ENCODE results near the gene SMIM8. TPM values are rescaled to one million over a fixed set of nuclear protein-coding genes. Genes with fewer than 3 reads are reported as not detected.

The SMIM8 gene
- total and polyA plus RNA-seq, 2 of the 4 experiments (the other 2 are of a cell fraction): 2.7 to 3.6 TPM

DNA sequence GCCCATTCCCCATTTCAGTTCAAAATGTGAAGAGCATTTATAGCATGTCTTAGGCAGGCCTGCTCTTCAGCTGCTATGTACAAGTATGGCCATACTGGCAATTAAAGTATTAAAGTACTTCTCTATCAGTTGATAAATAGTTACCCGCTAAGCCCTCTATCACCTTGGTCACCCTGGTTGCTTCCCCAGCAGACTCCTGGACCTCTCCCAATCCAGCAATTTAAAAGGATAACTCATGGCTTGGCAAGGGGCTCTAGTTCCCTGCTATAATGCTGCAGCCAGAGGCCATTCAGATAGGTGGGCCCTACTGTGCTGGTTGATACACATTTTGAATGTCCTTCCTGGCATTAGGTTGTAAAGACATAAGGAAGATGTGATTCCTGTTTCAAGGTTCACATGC, 29.2 kb downstream of the SMIM8 start:
- CTCF ChIA-PET: no interaction called here
- H2AK5ac ChIP-seq (ENCODE audit: low read depth, low read length): no peak overlapping the region
- no peaks in the 10 kb centered on the region for H3K4me1 ChIP-seq (ENCODE audit: control insufficient read depth, insufficient read depth, low read length)
- in situ Hi-C loops (cut with MboI; ENCODE audit: low sequenced_read_pairs): no loop called here
- H3K9me1 ChIP-seq (ENCODE audit: insufficient read depth, low read length): 0 out of 2 replicates have a peak, but pooled peaks cover 3% of the 10 kb centered on the region
- H3K9ac ChIP-seq (ENCODE audit: low read depth, low read length): no peak overlapping the region
- H4K91ac ChIP-seq (ENCODE audit: insufficient read depth, low read depth, low read length): no peak overlapping the region
- dilution Hi-C loops (cut with HindIII; ENCODE audit: low sequenced_read_pairs, unreplicated experiment): no loop called here
- no peak for ATAC-seq (ENCODE audit: low read depth)
- H4K5ac ChIP-seq (ENCODE audit: low read depth, low read length): no peak overlapping the region
- intact Hi-C loops (cut with micrococcal nuclease): no loop called here
- TF ChIP-seq CTCF (conservative IDR thresholded peaks at IDR 0.05; ENCODE audit: low read depth, low read length) (no peak), MAZ (IDR thresholded peaks at IDR 0.05; ENCODE audit: borderline replicate concordance, low read depth, low read length) (no peak), CEBPB (IDR thresholded peaks at IDR 0.05; ENCODE audit: low read depth, low read length) (no peak), FOS (IDR thresholded peaks at IDR 0.05; ENCODE audit: low read depth, low read length) (no peak), MXI1 (IDR thresholded peaks at IDR 0.05; ENCODE audit: borderline replicate concordance, low read depth, low read length) (no peak), RFX5 (IDR thresholded peaks at IDR 0.05; ENCODE audit: low read depth, low read length) (no peak), SMC3 (IDR thresholded peaks at IDR 0.05; ENCODE audit: low read depth, low read length) (no peak), MAFK (IDR thresholded peaks at IDR 0.05; ENCODE audit: low read depth, low read length) (no peak), RAD21 (IDR thresholded peaks at IDR 0.05; ENCODE audit: low read length) (no peak), RCOR1 (IDR thresholded peaks at IDR 0.05; ENCODE audit: insufficient replicate concordance, low read length) (no peak), NFE2L2 (IDR thresholded peaks at IDR 0.05; ENCODE audit: low read depth, low read length) (no peak), BHLHE40 (IDR thresholded peaks at IDR 0.05; ENCODE audit: low read depth, low read length) (no peak)
- TF ChIP-seq, protein P1, sequence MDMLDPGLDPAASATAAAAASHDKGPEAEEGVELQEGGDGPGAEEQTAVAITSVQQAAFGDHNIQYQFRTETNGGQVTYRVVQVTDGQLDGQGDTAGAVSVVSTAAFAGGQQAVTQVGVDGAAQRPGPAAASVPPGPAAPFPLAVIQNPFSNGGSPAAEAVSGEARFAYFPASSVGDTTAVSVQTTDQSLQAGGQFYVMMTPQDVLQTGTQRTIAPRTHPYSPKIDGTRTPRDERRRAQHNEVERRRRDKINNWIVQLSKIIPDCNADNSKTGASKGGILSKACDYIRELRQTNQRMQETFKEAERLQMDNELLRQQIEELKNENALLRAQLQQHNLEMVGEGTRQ (IDR thresholded peaks at IDR 0.05; ENCODE audit: low read depth, low read length): no peak
- H3K23ac ChIP-seq (ENCODE audit: low read depth, low read length): no peak overlapping the region
- H2BK5ac ChIP-seq (ENCODE audit: low read depth, low read length, poor library complexity, severe bottlenecking): no peak overlapping the region
- H4K8ac ChIP-seq (ENCODE audit: low read depth in 2 of 2, low read length in 2 of 2): no peak overlapping the region
- H2AK9ac ChIP-seq (replicated peaks; ENCODE audit: low read depth, low read length, poor library complexity): no peak overlapping the region
- no peak overlapping the region for H2BK20ac ChIP-seq (ENCODE audit: low read depth, low read length)
- no peaks in the 10 kb centered on the region for H3K27me3 ChIP-seq (ENCODE audit: control insufficient read depth, insufficient read depth, low read length)
- no peak overlapping the region for H3K56ac ChIP-seq (ENCODE audit: extremely low read depth, insufficient read depth, low read length)
- H3K4ac ChIP-seq (ENCODE audit: low read depth, low read length): no peak overlapping the region
- H3K9me3 ChIP-seq (ENCODE audit: control insufficient read depth, insufficient read depth, low read length): no peaks in the 10 kb centered on the region
- WGBS, 2 experiments (ENCODE audit: extremely low coverage in 2 of 2, insufficient read length in 1 of 2): no CpG with 5 or more reads among the region's 1 CpG
- no peak overlapping the region for H2BK120ac ChIP-seq (ENCODE audit: low read depth, low read length)
- H3K27ac ChIP-seq (ENCODE audit: insufficient read depth, low read length): no peak overlapping the region
- H4K20me1 ChIP-seq (ENCODE audit: insufficient read depth, low read length): no peaks in the 10 kb centered on the region
- POLR2A ChIA-PET (ENCODE audit: unreplicated experiment): no interaction called here
- no peak overlapping the region for H3K4me3 ChIP-seq (ENCODE audit: insufficient read depth, low read depth, low read length)
- H3K14ac ChIP-seq (replicated peaks; ENCODE audit: low read depth, low read length): no peak overlapping the region
- H3K4me2 ChIP-seq (ENCODE audit: low read depth, low read length): no peak overlapping the region
- H2AFZ ChIP-seq (replicated peaks; ENCODE audit: low read length, poor library complexity): no peak overlapping the region
- H3K36me3 ChIP-seq (ENCODE audit: control insufficient read depth, insufficient read depth, low read length): no peaks in the 10 kb centered on the region
- no peak overlapping the region for H2BK15ac ChIP-seq (ENCODE audit: low read depth, low read length)
- no TSS peak for BruUV-seq (replicated peaks)
- H3K18ac ChIP-seq (ENCODE audit: low read depth, low read length): no peak overlapping the region
- no peaks in the 10 kb centered on the region for H3K79me1 ChIP-seq (ENCODE audit: low read depth in 1 of 2, low read length in 2 of 2)
- DNase-seq: no peak

Data from IMR-90 (cell line).